GM13977 (cell line): ENCODE data around the gene NETO2.

Experiments
- DNase-seq: peaks from one replicate; pipeline ENCODE4 v3.0.0; 2012; ENCODE audit warnings: low spot score
- in situ Hi-C: fragments of 300-500 bp; cut with MboI; formaldehyde crosslinking; loops from one replicate; pipeline ENCODE4 v1.12.0; 2022; ENCODE audit warnings: low sequenced_read_pairs, low pct_unique_long_range_greater_than_20kb, mixed read lengths, inconsistent platforms; ENCODE audit not compliant: unreplicated experiment
- TF ChIP-seq, protein P1 (sequence below): IDR thresholded peaks from 2 replicates; pipeline ENCODE4 v1.5.1; 2012; ENCODE audit warnings: mild to moderate bottlenecking, control low read depth; ENCODE audit not compliant: insufficient read depth; ENCODE audit errors: extremely low read depth, missing control alignments

The NETO2 gene

DNA sequence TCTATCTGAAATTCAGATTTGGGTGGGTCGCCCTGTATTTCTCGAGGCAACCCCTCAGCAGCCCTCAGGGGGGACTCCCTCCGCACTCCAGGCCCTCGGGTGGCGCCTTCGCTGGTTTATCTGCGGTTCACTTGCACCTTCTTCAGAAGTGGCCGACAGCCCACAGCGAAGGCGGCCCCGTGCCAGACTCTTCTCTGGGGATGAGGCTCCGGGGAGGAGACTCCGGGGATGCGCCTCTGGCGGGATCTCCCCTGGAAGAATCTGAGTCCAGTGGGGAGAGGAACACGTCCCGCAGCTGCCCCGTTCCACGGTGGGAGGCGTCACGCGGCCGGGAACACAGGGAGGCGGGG is 106.4 kb downstream of the NETO2 start:
- in situ Hi-C loops, result loop anchor here (10.0 kb wide), 1 partner anchor 97 kb away; no protein-coding TSS in a partner anchor
- TF ChIP-seq, protein P1, sequence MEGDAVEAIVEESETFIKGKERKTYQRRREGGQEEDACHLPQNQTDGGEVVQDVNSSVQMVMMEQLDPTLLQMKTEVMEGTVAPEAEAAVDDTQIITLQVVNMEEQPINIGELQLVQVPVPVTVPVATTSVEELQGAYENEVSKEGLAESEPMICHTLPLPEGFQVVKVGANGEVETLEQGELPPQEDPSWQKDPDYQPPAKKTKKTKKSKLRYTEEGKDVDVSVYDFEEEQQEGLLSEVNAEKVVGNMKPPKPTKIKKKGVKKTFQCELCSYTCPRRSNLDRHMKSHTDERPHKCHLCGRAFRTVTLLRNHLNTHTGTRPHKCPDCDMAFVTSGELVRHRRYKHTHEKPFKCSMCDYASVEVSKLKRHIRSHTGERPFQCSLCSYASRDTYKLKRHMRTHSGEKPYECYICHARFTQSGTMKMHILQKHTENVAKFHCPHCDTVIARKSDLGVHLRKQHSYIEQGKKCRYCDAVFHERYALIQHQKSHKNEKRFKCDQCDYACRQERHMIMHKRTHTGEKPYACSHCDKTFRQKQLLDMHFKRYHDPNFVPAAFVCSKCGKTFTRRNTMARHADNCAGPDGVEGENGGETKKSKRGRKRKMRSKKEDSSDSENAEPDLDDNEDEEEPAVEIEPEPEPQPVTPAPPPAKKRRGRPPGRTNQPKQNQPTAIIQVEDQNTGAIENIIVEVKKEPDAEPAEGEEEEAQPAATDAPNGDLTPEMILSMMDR, result no peak
- DNase-seq, result peak; percentile 57

DNA sequence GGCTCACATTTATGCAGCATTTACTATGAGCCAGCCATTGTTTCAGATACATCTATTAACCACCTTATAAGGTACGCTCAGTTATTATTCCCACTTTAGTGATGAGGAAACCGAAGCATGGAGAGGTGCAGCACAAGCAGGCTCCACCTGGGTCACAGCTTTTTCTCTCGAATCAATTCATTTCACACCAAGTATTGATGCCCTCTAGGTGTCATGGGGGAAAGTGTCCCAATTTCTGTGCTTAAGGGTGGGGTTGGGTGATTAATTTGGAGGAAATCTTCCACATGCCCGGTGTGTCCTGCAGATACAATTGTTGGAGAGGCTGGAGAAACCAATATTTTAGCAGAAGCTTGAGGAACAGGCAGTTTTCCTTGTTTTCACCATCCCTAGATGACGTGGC is 107.5 kb downstream of the NETO2 start:
- DNase-seq, result no peak
- TF ChIP-seq, protein P1, result no peak
- in situ Hi-C loops, result loop anchor here (10.0 kb wide), 1 partner anchor 99 kb away; no protein-coding TSS in a partner anchor

DNA sequence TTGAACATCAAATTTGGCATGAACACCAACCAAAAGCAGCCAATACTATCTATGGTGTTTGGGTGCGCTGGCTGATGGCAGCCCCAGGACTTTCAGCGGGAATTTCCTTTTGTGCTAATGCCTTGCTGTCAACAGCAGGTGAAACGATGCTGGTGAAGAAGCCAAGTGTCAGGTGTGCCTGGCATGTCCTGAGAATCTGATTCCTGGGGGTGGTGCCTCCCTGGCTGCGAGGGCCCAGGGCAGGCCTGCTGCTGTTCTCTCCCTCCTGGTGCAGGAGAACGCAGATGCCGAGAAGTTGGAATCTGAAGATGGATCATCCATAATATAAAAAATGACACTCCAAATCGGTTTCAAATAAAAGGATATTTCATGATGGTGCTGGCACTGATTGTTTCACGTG is 108.3 kb downstream of the NETO2 start:
- TF ChIP-seq, protein P1, result no peak
- DNase-seq, result no peak
- in situ Hi-C loops, result loop anchor here (10.0 kb wide), 1 partner anchor 99 kb away; no protein-coding TSS in a partner anchor

DNA sequence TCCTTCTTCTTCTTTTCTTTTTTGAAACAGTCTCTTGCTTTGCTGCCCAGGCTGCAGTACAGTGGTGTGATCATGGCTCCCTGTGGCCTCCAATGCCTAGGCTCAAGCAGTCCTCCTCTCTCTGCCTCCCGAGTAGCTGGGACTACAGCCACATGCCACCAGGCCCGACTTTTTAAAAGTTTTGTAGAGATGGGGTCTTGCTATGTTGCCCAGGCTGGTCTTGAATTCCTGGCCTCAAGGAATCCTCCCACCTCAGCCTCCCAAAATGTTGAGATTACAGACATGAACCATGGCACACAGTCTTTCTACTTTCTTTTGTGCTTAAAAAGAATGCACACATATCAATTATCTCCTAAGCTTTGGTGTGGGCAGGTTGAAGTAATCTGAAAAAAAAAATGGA is 109.3 kb downstream of the NETO2 start:
- TF ChIP-seq, protein P1, result no peak
- no peak for DNase-seq
- in situ Hi-C loops, result loop anchor here (10.0 kb wide), 1 partner anchor 100 kb away; no protein-coding TSS in a partner anchor

DNA sequence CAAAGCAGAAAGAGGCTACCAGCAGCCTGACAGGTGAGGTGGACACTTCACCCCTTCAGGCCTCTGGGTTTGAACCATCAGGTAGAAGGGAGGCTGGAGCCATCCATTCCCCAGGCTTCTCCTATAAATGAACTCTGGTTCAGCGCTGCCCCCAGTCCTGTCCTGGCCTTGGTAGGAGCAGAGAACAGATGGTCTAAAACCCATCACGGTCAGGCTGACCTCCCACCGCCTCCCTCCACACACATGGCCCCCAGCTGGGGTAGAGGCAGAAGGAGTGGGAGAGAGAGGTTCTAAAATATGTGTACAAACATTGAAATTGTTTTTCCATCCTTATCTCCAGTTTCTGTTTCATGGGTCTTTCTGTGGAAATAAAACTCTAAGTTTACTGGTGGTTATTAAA is 110.6 kb downstream of the NETO2 start:
- in situ Hi-C loops, result loop anchor here (10.0 kb wide), 1 partner anchor 102 kb away; no protein-coding TSS in a partner anchor

DNA sequence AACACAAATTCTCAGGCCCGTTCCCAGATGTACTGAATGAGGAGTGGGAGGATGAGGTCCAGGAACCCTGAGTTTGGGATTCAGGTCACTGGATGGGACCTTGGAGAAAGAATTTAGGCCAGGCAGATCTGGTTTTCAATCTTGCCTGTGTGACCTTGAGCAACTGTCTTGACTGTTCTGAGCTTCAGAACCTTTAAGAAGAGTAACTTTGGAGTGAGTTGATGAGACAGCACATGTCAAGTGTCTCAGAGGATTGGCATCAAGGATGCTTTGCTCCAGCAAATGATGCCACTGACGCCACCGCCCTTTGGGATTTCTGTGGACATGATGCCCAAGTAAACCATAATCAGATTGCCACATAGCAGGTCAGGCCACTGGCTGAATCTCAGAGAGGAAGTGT is 114.0 kb downstream of the NETO2 start:
- no peak for DNase-seq
- in situ Hi-C loops, result loop anchor here (10.0 kb wide), 1 partner anchor 105 kb away; no protein-coding TSS in a partner anchor
- TF ChIP-seq, protein P1, result no peak

More for the DNA sequence above, 110.6 kb downstream of the NETO2 start:
- no peak for DNase-seq
- TF ChIP-seq, protein P1, result no peak
